ENCODE data around the gene PCNT.

DNA sequence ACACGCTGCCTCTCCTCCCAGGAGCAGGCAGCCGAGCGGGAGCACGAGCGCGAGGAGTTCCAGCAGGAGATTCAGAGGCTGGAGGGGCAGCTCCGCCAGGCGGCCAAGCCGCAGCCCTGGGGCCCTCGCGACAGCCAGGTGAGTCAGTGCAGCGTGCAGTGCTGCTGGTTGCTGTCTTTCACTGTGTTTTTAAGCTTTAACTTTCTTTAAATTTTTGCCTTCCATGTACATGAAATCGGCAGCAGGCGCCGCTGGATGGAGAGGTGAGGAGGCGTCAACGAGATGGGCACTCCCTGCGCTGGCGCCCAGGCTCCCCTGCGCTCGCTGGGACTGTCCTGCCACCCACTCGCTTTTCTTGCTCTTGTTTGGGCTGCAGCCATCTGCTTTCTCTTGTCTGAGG is 74.0 kb downstream of the PCNT start:
- TF ChIP-seq, protein P1, sequence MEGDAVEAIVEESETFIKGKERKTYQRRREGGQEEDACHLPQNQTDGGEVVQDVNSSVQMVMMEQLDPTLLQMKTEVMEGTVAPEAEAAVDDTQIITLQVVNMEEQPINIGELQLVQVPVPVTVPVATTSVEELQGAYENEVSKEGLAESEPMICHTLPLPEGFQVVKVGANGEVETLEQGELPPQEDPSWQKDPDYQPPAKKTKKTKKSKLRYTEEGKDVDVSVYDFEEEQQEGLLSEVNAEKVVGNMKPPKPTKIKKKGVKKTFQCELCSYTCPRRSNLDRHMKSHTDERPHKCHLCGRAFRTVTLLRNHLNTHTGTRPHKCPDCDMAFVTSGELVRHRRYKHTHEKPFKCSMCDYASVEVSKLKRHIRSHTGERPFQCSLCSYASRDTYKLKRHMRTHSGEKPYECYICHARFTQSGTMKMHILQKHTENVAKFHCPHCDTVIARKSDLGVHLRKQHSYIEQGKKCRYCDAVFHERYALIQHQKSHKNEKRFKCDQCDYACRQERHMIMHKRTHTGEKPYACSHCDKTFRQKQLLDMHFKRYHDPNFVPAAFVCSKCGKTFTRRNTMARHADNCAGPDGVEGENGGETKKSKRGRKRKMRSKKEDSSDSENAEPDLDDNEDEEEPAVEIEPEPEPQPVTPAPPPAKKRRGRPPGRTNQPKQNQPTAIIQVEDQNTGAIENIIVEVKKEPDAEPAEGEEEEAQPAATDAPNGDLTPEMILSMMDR (conservative IDR thresholded peaks at IDR 0.05 in 1 of 2, IDR thresholded peaks at IDR 0.05 in 1 of 2; ENCODE audit: extremely low read depth in 1 of 2, insufficient read depth in 1 of 2, low read depth in 1 of 2, low read length in 2 of 2) = no peak
- no peak for TF ChIP-seq EZH2 (IDR thresholded peaks at IDR 0.05; ENCODE audit: borderline replicate concordance, low read length)

Measured in mammary epithelial cell (primary cell).